H9 (cell line): Measurements from ENCODE around the gene CHD9NB. TPM values are rescaled to one million over a fixed set of nuclear protein-coding genes. Genes with fewer than 3 reads are reported as not detected.

Experiments
- DNase-seq: peaks from one replicate; pipeline ENCODE4 v3.0.0-alpha.2; 2017
- H2AFZ ChIP-seq: one replicate; pipeline ENCODE4 v1.6.1; 2013; ENCODE audit warnings: mild to moderate bottlenecking, low read length, control low read depth, moderate library complexity
- H2AK5ac ChIP-seq: 2 replicates; pipeline ENCODE4 v1.6.1; 2013; ENCODE audit warnings: low read length, control low read depth, mixed read lengths; ENCODE audit not compliant: insufficient read length
- H2BK120ac ChIP-seq: one replicate; pipeline ENCODE4 v1.6.1; 2013; ENCODE audit warnings: low read depth, mild to moderate bottlenecking, low read length, control low read depth, inconsistent platforms; ENCODE audit not compliant: poor library complexity, severe bottlenecking
- H2BK12ac ChIP-seq: 2 replicates; pipeline ENCODE4 v1.6.1; 2013; ENCODE audit warnings: low read length, control low read depth, mixed read lengths, low read depth; ENCODE audit not compliant: insufficient read length
- H2BK15ac ChIP-seq: 2 replicates; pipeline ENCODE4 v1.6.1; 2013; ENCODE audit warnings: low read depth, low read length, control low read depth
- H2BK20ac ChIP-seq: one replicate; pipeline ENCODE4 v1.6.1; 2013; ENCODE audit warnings: low read depth, mild to moderate bottlenecking, low read length, control low read depth, inconsistent platforms; ENCODE audit not compliant: poor library complexity, severe bottlenecking
- H2BK5ac ChIP-seq: 2 replicates; pipeline ENCODE4 v1.6.1; 2013; ENCODE audit warnings: low read length, control low read depth, mixed read lengths; ENCODE audit not compliant: insufficient read length
- H3K14ac ChIP-seq: 2 replicates; pipeline ENCODE4 v1.6.1; 2013; ENCODE audit warnings: low read length, control low read depth; ENCODE audit not compliant: insufficient read depth
- H3K18ac ChIP-seq: 2 replicates; pipeline ENCODE4 v1.6.1; 2013; ENCODE audit warnings: low read depth, mild to moderate bottlenecking, mixed read lengths, low read length, control low read depth; ENCODE audit not compliant: insufficient read length
- H3K23ac ChIP-seq: 2 replicates; pipeline ENCODE4 v1.6.1; 2013; ENCODE audit warnings: low read length, control low read depth, mixed read lengths, low read depth; ENCODE audit not compliant: insufficient read length
- H3K23me2 ChIP-seq: 2 replicates; pipeline ENCODE4 v1.6.1; 2013; ENCODE audit warnings: low read depth, mild to moderate bottlenecking, mixed read lengths, low read length, control low read depth; ENCODE audit not compliant: insufficient read length, poor library complexity, severe bottlenecking
- H3K27ac ChIP-seq: 2 replicates; pipeline ENCODE4 v1.5.1; 2013; ENCODE audit warnings: low read length, control low read depth, mixed read lengths, low read depth; ENCODE audit not compliant: insufficient read length
- H3K27me3 ChIP-seq: 2 replicates; pipeline ENCODE4 v1.6.1; 2013; ENCODE audit warnings: low read length, control low read depth, inconsistent platforms; ENCODE audit not compliant: insufficient read depth
- H3K4ac ChIP-seq: 2 replicates; pipeline ENCODE4 v1.6.1; 2013; ENCODE audit warnings: low read depth, mild to moderate bottlenecking, control low read depth, inconsistent platforms, low read length, moderate library complexity
- H3K4me1 ChIP-seq: 2 replicates; pipeline ENCODE4 v1.6.1; 2013; ENCODE audit warnings: low read length, control low read depth, inconsistent platforms; ENCODE audit not compliant: insufficient read depth
- H3K4me2 ChIP-seq: 2 replicates; pipeline ENCODE4 v1.6.1; 2013; ENCODE audit warnings: low read length, control low read depth, mixed read lengths; ENCODE audit not compliant: insufficient read length, insufficient read depth
- H3K56ac ChIP-seq: 2 replicates; pipeline ENCODE4 v1.6.1; 2013; ENCODE audit warnings: low read depth, mild to moderate bottlenecking, mixed read lengths, low read length, control low read depth; ENCODE audit not compliant: insufficient read length
- H3K79me1 ChIP-seq: 2 replicates; pipeline ENCODE4 v1.6.1; 2013; ENCODE audit warnings: low read depth, mild to moderate bottlenecking, moderate library complexity, low read length, control low read depth, inconsistent platforms; ENCODE audit not compliant: insufficient read depth, poor library complexity, severe bottlenecking
- H3K79me2 ChIP-seq: 2 replicates; pipeline ENCODE4 v1.6.1; 2013; ENCODE audit warnings: low read length, control low read depth, inconsistent platforms; ENCODE audit not compliant: insufficient read depth
- H3K9ac ChIP-seq: 2 replicates; pipeline ENCODE4 v1.6.1; 2013; ENCODE audit warnings: low read length, control low read depth, mixed read lengths; ENCODE audit not compliant: insufficient read length; ENCODE audit errors: extremely low read depth
- H3K9me3 ChIP-seq: one replicate; pipeline ENCODE4 v1.6.1; 2013; ENCODE audit warnings: low read depth, low read length, inconsistent platforms; ENCODE audit not compliant: control insufficient read depth
- H3T11ph ChIP-seq: one replicate; pipeline ENCODE4 v1.6.1; 2013; ENCODE audit warnings: mild to moderate bottlenecking, low read length, control low read depth, inconsistent platforms
- H4K20me1 ChIP-seq: one replicate; pipeline ENCODE4 v1.6.1; 2013; ENCODE audit not compliant: control insufficient read depth, insufficient read length, insufficient read depth
- H4K5ac ChIP-seq: 2 replicates; pipeline ENCODE4 v1.6.1; 2013; ENCODE audit warnings: low read depth, mild to moderate bottlenecking, mixed read lengths, low read length, control low read depth; ENCODE audit not compliant: insufficient read length
- H4K8ac ChIP-seq: replicated peaks from 2 replicates; pipeline ENCODE4 v1.6.1; 2013; ENCODE audit warnings: low read length, control low read depth, mixed read lengths, low read depth; ENCODE audit not compliant: insufficient read length
- H4K91ac ChIP-seq: 2 replicates; pipeline ENCODE4 v1.6.1; 2013; ENCODE audit warnings: low read depth, mild to moderate bottlenecking, moderate library complexity, mixed read lengths, low read length, control low read depth; ENCODE audit not compliant: insufficient read length
- H3K27ac Mint-ChIP-seq, 3 experiments: 2 replicates in 2 of 3; 3 replicates in 1 of 3; pipeline ENCODE4 v1.8.0; 2020 to 2021; ENCODE audit warnings: mixed read lengths in 3 of 3, mild to moderate bottlenecking in 1 of 3, moderate library complexity in 1 of 3
- H3K27me3 Mint-ChIP-seq: 2 replicates; pipeline ENCODE4 v1.8.0; 2021; ENCODE audit warnings: low read depth, mild to moderate bottlenecking, moderate library complexity, mixed read lengths
- H3K36me3 Mint-ChIP-seq, 3 experiments: 2 replicates in 2 of 3; 3 replicates in 1 of 3; pipeline ENCODE4 v1.8.0; 2020 to 2021; ENCODE audit warnings: low read depth in 3 of 3, mixed read lengths in 3 of 3; ENCODE audit not compliant: insufficient read depth in 1 of 3
- H3K4me1 Mint-ChIP-seq, 2 experiments: 2 replicates each; pipeline ENCODE4 v1.8.0; 2020; ENCODE audit warnings: mixed read lengths in 2 of 2
- H3K4me3 Mint-ChIP-seq, 2 experiments: 2 replicates in 1 of 2; 3 replicates in 1 of 2; pipeline ENCODE4 v1.8.0; 2020 to 2021; ENCODE audit warnings: mild to moderate bottlenecking in 2 of 2, mixed read lengths in 2 of 2, moderate library complexity in 1 of 2
- H3K9me3 Mint-ChIP-seq, 2 experiments: 2 replicates in 1 of 2; 3 replicates in 1 of 2; pipeline ENCODE4 v1.8.0; 2020; ENCODE audit warnings: mild to moderate bottlenecking in 2 of 2, mixed read lengths in 2 of 2, moderate library complexity in 1 of 2
- CTCF ChIP-seq: fragments of 200-600 bp; sonication (generic); conservative IDR thresholded peaks from 3 replicates; pipeline ENCODE4 v1.8.0; 2021; ENCODE audit warnings: antibody characterized with exemption, mild to moderate bottlenecking
- WGBS: extraction: QIAGEN DNeasy Blood & Tissue Kit; methylation state at CpG from one replicate; pipeline ENCODE4 v1.1.7; 2013; ENCODE audit warnings: missing lambda C conversion rate, low lambda C conversion rate, mixed read lengths; ENCODE audit not compliant: insufficient read length; ENCODE audit errors: extremely low coverage; 5-methylcytosine and 5-hydroxymethylcytosine counted together
- total RNA-seq: library from RNA; stranded (reverse); gene quantifications from 2 replicates; pipeline ENCODE4 v1.2.1, GENCODE V29; 2021

Gene CHD9NB
- total RNA-seq, 1 experiment from 2014 or later: 3.3 TPM

- no peak overlapping the region for H4K8ac ChIP-seq
- Mint-ChIP-seq H3K9me3 (peaks cover 4% of the 10 kb centered on the region in 2 experiments; a peak in 2 of 5 replicates), H3K4me3 (no peak overlapping the region), H3K4me1 (peaks cover 4% of the 10 kb centered on the region in 2 experiments; a peak in 3 of 4 replicates), H3K27me3 (peaks cover 2% of the 10 kb centered on the region; the same call in 1 of the 2 replicates), H3K36me3 (no peaks in the 10 kb centered on the region; a peak in 1 of 7 replicates), H3K27ac (no peak overlapping the region)
- no peak overlapping the region for H3K18ac ChIP-seq
- no peaks in the 10 kb centered on the region for H3K79me1 ChIP-seq
- TF ChIP-seq CTCF: no peak
- DNase-seq: no peak
- no peak overlapping the region for H2BK5ac ChIP-seq
- H2BK15ac ChIP-seq: no peak overlapping the region
- no peak overlapping the region for H3K23ac ChIP-seq
- no peak overlapping the region for H3K4me2 ChIP-seq
- H3K56ac ChIP-seq: no peak overlapping the region
- no peak overlapping the region for H2BK120ac ChIP-seq
- no peak overlapping the region for H3K27ac ChIP-seq
- no peak overlapping the region for H3K14ac ChIP-seq
- H3K27me3 ChIP-seq: no peaks in the 10 kb centered on the region
- no peak overlapping the region for H2AFZ ChIP-seq
- H4K20me1 ChIP-seq: no peaks in the 10 kb centered on the region
- no peak overlapping the region for H4K91ac ChIP-seq
- no peak overlapping the region for H2AK5ac ChIP-seq
- no peak overlapping the region for H3K4ac ChIP-seq
- H4K5ac ChIP-seq: no peak overlapping the region
- H2BK20ac ChIP-seq: no peak overlapping the region
- WGBS: no CpG with 5 or more reads among the region's 1 CpG
- no peaks in the 10 kb centered on the region for H3K9me3 ChIP-seq
- H3K4me1 ChIP-seq: no peaks in the 10 kb centered on the region
- no peaks in the 10 kb centered on the region for H3K79me2 ChIP-seq
- H3K23me2 ChIP-seq: no peaks in the 10 kb centered on the region
- no peak overlapping the region for H3T11ph ChIP-seq
- H3K9ac ChIP-seq: no peak overlapping the region
- no peak overlapping the region for H2BK12ac ChIP-seq
Measured at GRCh38 chr16:52997922-52998321, 54.8 kb downstream of the CHD9NB start.
